HCT116 (cell line): ENCODE results near the gene RABL3. TPM values are rescaled to one million over a fixed set of nuclear protein-coding genes. Genes with fewer than 3 reads are reported as not detected.

Source experiments
- ATAC-seq: fragments of 200-7000 bp; cut with Tn5 transposase; 2 replicates; pipeline ENCODE4 v1.9.1; 2020; ENCODE audit warnings: mild to moderate bottlenecking, moderate library complexity
- BruUV-seq: library from RNA; stranded (reverse); fragments of 400-500 nt; replicated peaks from 2 replicates; lab custom pipeline; 2021; lab: Mats Ljungman, UMichigan
- CTCF ChIA-PET: fragments of 300-600 bp; sonication (Branson Sonifier 250); formaldehyde crosslinking; loops from one replicate; lab custom pipeline; 2021; ENCODE audit warnings: antibody characterized with exemption; lab: Charles Lee
- POLR2A ChIA-PET: fragments of 300-600, 350-600 bp; sonication (Branson Sonifier 250); formaldehyde crosslinking; loops from one replicate; lab custom pipeline; 2021; ENCODE audit warnings: antibody characterized with exemption; lab: Charles Lee
- RAD21 ChIA-PET, 2 experiments: fragments of 300-600 bp; sonication (Branson Sonifier 250); formaldehyde crosslinking; loops; one replicate each; lab custom pipeline; 2023; ENCODE audit warnings: low total read pairs in 2 of 2; ENCODE audit not compliant: uncharacterized antibody in 2 of 2, unreplicated experiment in 2 of 2, low non-redundant PET in 1 of 2; lab: Charles Lee
- DNase-seq: peaks from one replicate; pipeline ENCODE4 v3.0.0-alpha.2; 2010; ENCODE audit warnings: low read depth, low spot score
- H2AFZ ChIP-seq: fragments of 200-600 bp; shearing (Covaris generic), sonication (generic); 2 replicates; pipeline ENCODE4 v1.6.1; 2017; ENCODE audit warnings: low read depth, mixed run types, mixed read lengths, antibody characterized with exemption, low read length; ENCODE audit not compliant: poor library complexity, severe bottlenecking
- H3K27ac ChIP-seq: 2 replicates; pipeline ENCODE4 v1.5.1; 2012; ENCODE audit warnings: low read depth, low read length
- H3K27me3 ChIP-seq: fragments of 200-600 bp; sonication (generic); 2 replicates; pipeline ENCODE4 v1.6.1; 2016; ENCODE audit warnings: mixed run types, low read length, mixed read lengths; ENCODE audit not compliant: insufficient read depth
- H3K36me3 ChIP-seq, 2 experiments: fragments of 200-500 bp in 1 of 2; fragments of 200-600 bp in 1 of 2; sonication (Bioruptor generic) in 1 of 2; sonication (generic) in 1 of 2; 2 replicates each; pipeline versions ENCODE4 v1.5.1 to v1.6.1; 2014 to 2016; ENCODE audit warnings: low read length in 2 of 2, inconsistent platforms in 1 of 2, mixed read lengths in 1 of 2, mixed run types in 1 of 2; ENCODE audit not compliant: insufficient read depth in 2 of 2, control insufficient read depth in 1 of 2
- H3K4me1 ChIP-seq, 2 experiments: fragments of 200-600 bp in 1 of 2; sonication (generic) in 1 of 2; 2 replicates each; pipeline versions ENCODE4 v1.5.1 to v1.6.1; 2012 to 2017; ENCODE audit warnings: low read length in 2 of 2, inconsistent platforms in 1 of 2, mild to moderate bottlenecking in 1 of 2, mixed read lengths in 1 of 2, mixed run types in 1 of 2, moderate library complexity in 1 of 2; ENCODE audit not compliant: insufficient read depth in 2 of 2, control insufficient read depth in 1 of 2
- H3K4me2 ChIP-seq: fragments of 200-600 bp; sonication (generic); 2 replicates; pipeline ENCODE4 v1.6.1; 2017; ENCODE audit warnings: mixed run types, low read length, mixed read lengths
- H3K4me3 ChIP-seq, 2 experiments: fragments of 200-600 bp in 1 of 2; sonication (generic) in 1 of 2; replicated peaks in 1 of 2; 2 replicates each; pipeline ENCODE4 v1.5.1; 2011 to 2016; ENCODE audit warnings: low read length in 2 of 2, control low read depth in 1 of 2, low read depth in 1 of 2, mild to moderate bottlenecking in 1 of 2, mixed read lengths in 1 of 2, mixed run types in 1 of 2
- H3K79me2 ChIP-seq: fragments of 200-600 bp; sonication (generic); 2 replicates; pipeline ENCODE4 v1.6.1; 2017; ENCODE audit warnings: mild to moderate bottlenecking, mixed run types, low read length, moderate library complexity, mixed read lengths; ENCODE audit not compliant: insufficient read depth
- H3K9ac ChIP-seq: fragments of 200-600 bp; sonication (generic); 2 replicates; pipeline ENCODE4 v1.6.1; 2016; ENCODE audit warnings: low read length, mixed read lengths
- H3K9me2 ChIP-seq: fragments of 200-600 bp; sonication (generic), shearing (Covaris generic); 2 replicates; pipeline ENCODE4 v1.6.1; 2017; ENCODE audit warnings: mixed run types, mild to moderate bottlenecking, moderate library complexity; ENCODE audit not compliant: insufficient read depth
- H3K9me3 ChIP-seq, 2 experiments: fragments of 200-500 bp in 1 of 2; fragments of 200-600 bp in 1 of 2; sonication (Bioruptor generic) in 1 of 2; sonication (generic) in 1 of 2; 2 replicates each; pipeline ENCODE4 v1.6.1; 2014 to 2017; ENCODE audit warnings: low read length in 2 of 2, mixed read lengths in 2 of 2, inconsistent platforms in 1 of 2, low read depth in 1 of 2, mild to moderate bottlenecking in 1 of 2, mixed run types in 1 of 2, moderate library complexity in 1 of 2; ENCODE audit not compliant: control insufficient read depth in 1 of 2, insufficient read depth in 1 of 2
- H4K20me1 ChIP-seq: fragments of 200-600 bp; sonication (generic), shearing (Covaris generic); 2 replicates; pipeline ENCODE4 v1.6.1; 2017; ENCODE audit warnings: mixed run types, mild to moderate bottlenecking, moderate library complexity; ENCODE audit not compliant: insufficient read depth
- CBX3 ChIP-seq: IDR thresholded peaks from 2 replicates; pipeline ENCODE4 v1.6.1; 2012; ENCODE audit warnings: low read depth
- CEBPB ChIP-seq: IDR thresholded peaks from 2 replicates; pipeline ENCODE4 v1.6.1; 2012; ENCODE audit warnings: low read depth
- EGR1 ChIP-seq: IDR thresholded peaks from 2 replicates; pipeline ENCODE4 v1.6.1; 2012; ENCODE audit warnings: low read depth
- JUND ChIP-seq: IDR thresholded peaks from 2 replicates; pipeline ENCODE4 v1.6.1; 2012
- POLR2A ChIP-seq: IDR thresholded peaks from 2 replicates; pipeline ENCODE4 v1.7.0; 2011; ENCODE audit warnings: borderline replicate concordance; ENCODE audit not compliant: insufficient read depth, insufficient read length; ENCODE audit errors: extremely low read depth
- POLR2AphosphoS5 ChIP-seq: IDR thresholded peaks from 2 replicates; pipeline ENCODE4 v1.6.1; 2011; ENCODE audit warnings: mild to moderate bottlenecking, low read depth, low read length, moderate library complexity
- SIN3A ChIP-seq: IDR thresholded peaks from 2 replicates; pipeline ENCODE4 v1.6.1; 2012; ENCODE audit warnings: low read depth
- SP1 ChIP-seq: IDR thresholded peaks from 2 replicates; pipeline ENCODE4 v1.6.1; 2012; ENCODE audit warnings: low read depth
- SRF ChIP-seq: IDR thresholded peaks from 2 replicates; pipeline ENCODE4 v1.6.1; 2012; ENCODE audit warnings: low read depth
- TCF7L2 ChIP-seq: IDR thresholded peaks from 2 replicates; pipeline ENCODE4 v1.7.0; 2011; ENCODE audit warnings: borderline replicate concordance, inconsistent platforms; ENCODE audit not compliant: insufficient read depth, insufficient read length; ENCODE audit errors: extremely low read depth
- YY1 ChIP-seq: IDR thresholded peaks from 2 replicates; pipeline ENCODE4 v1.6.1; 2011; ENCODE audit warnings: low read length, low read depth, moderate library complexity, mild to moderate bottlenecking; ENCODE audit not compliant: insufficient replicate concordance; ENCODE audit errors: extremely low read depth
- ZFX ChIP-seq: fragments of 450-650 bp; IDR thresholded peaks from 2 replicates; pipeline ENCODE4 v1.6.1; 2017
- ZNF274 ChIP-seq: fragments of 200-500 bp; sonication (Bioruptor generic); IDR thresholded peaks from 2 replicates; pipeline ENCODE4 v1.6.1; 2014; ENCODE audit warnings: mild to moderate bottlenecking, low read depth, low read length, inconsistent platforms
- intact Hi-C: fragments of 100-400 bp; cut with micrococcal nuclease; formaldehyde crosslinking; loops from 2 replicates; pipeline ENCODE4 v1.10.0; 2022
- total RNA-seq: library from RNA; stranded (reverse); gene quantifications from one replicate; pipeline ENCODE4 v1.2.1, GENCODE V29; 2021; ENCODE audit not compliant: unreplicated experiment
- TF ChIP-seq, protein P1 (sequence below): IDR thresholded peaks from 2 replicates; pipeline ENCODE4 v1.6.1; 2011; ENCODE audit warnings: mild to moderate bottlenecking, low read length, moderate library complexity; ENCODE audit not compliant: insufficient replicate concordance; ENCODE audit errors: extremely low read depth
- TF ChIP-seq, protein P2 (sequence below): IDR thresholded peaks from 2 replicates; pipeline ENCODE4 v1.6.1; 2012; ENCODE audit warnings: low read depth
- TF ChIP-seq, protein P3 (sequence below): IDR thresholded peaks from 2 replicates; pipeline ENCODE4 v1.6.1; 2012

The RABL3 gene
- total RNA-seq, 1 experiment from 2014 or later = 23.8 TPM

DNA sequence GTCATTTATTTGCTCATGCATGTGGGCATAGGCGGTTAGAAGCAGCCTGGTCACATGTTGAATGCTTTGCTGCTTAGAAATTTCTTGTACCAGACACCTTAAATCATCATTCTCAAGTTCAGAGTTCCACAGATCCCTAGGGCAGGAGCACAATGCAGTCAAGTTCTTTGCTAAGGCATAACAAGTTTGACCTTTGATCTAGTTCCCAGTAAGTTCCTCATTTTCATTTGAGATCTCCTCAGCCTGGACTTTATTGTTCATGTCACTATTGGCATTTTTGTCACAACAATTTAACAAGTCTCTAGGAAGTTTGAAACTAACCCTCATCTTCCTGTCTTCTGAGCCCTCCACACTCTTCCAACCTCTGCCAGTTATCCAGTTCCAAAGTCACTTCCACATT is 83.0 kb downstream of the RABL3 start:
- Histone ChIP-seq H3K4me3 (no peak overlapping the region), H3K4me2 (no peak overlapping the region), H4K20me1 (no peaks in the 10 kb centered on the region), H3K9me3 (no peaks in the 10 kb centered on the region), H3K79me2 (no peaks in the 10 kb centered on the region), H3K27ac (no peak overlapping the region), H3K9me2 (no peaks in the 10 kb centered on the region), H3K4me1 (no peaks in the 10 kb centered on the region), H3K9ac (no peak overlapping the region), H3K36me3 (no peaks in the 10 kb centered on the region), H2AFZ (no peak overlapping the region), H3K27me3 (no peaks in the 10 kb centered on the region)
- intact Hi-C loops = no loop called here
- POLR2A ChIA-PET = no interaction called here
- ATAC-seq (no peak), DNase-seq (no peak)
- no peak for TF ChIP-seq POLR2AphosphoS5
- no peak for TF ChIP-seq JUND
- no peak for TF ChIP-seq ZFX
- TF ChIP-seq YY1 = no peak
- CTCF ChIA-PET = no interaction called here
- RAD21 ChIA-PET = no interaction called here
- no TSS peak for BruUV-seq

DNA sequence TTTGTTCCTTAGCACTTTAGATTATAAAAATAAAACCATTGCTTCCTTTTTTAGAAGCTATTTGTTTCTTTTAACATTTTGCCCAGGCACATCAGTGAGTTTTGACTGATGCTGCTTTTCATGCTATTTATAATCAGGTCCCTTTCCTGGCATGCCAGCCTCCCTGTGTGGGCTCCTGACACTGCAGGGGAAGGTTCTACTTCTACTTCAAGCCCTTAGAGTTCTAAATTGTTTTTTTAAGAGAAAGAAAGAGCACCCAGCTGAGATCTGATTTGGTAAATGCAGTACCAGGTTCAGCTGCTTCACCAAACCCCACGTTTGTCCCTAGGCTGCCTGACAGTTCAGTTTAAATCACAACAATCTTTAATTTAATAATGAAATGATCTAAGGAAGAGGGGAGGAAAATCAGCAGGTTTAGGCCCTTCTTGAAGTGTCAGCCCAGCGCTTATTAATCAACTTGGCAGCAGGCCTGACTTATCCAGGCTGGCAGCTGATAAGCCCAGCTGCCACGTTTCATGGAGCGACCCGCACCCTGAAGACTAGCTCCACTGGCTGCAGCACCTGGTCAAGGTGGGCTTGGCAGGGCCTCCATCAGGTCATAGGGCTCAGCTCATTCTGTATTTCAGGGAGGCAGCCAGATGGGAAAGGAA is 89.3 kb downstream of the RABL3 start:
- ATAC-seq = no peak
- DNase-seq = no peak
- Histone ChIP-seq H3K79me2 (no peaks in the 10 kb centered on the region), H4K20me1 (no peaks in the 10 kb centered on the region), H3K4me1 (no peaks in the 10 kb centered on the region), H3K4me2 (no peak overlapping the region), H2AFZ (no peak overlapping the region), H3K9ac (no peak overlapping the region), H3K9me2 (no peaks in the 10 kb centered on the region), H3K9me3 (no peaks in the 10 kb centered on the region), H3K27me3 (no peaks in the 10 kb centered on the region), H3K27ac (no peak overlapping the region), H3K4me3 (no peak overlapping the region), H3K36me3 (no peaks in the 10 kb centered on the region)
- RAD21 ChIA-PET = no interaction called here
- intact Hi-C loops = no loop called here
- CTCF ChIA-PET = no interaction called here
- POLR2A ChIA-PET = no interaction called here
- no TSS peak for BruUV-seq
- TF ChIP-seq SP1 (no peak), CBX3 (no peak), POLR2A (no peak), SIN3A (no peak), SRF (no peak), CEBPB (no peak), ZNF274 (no peak), EGR1 (no peak), JUND (no peak), TCF7L2 (no peak), YY1 (no peak)
- TF ChIP-seq, protein P1, sequence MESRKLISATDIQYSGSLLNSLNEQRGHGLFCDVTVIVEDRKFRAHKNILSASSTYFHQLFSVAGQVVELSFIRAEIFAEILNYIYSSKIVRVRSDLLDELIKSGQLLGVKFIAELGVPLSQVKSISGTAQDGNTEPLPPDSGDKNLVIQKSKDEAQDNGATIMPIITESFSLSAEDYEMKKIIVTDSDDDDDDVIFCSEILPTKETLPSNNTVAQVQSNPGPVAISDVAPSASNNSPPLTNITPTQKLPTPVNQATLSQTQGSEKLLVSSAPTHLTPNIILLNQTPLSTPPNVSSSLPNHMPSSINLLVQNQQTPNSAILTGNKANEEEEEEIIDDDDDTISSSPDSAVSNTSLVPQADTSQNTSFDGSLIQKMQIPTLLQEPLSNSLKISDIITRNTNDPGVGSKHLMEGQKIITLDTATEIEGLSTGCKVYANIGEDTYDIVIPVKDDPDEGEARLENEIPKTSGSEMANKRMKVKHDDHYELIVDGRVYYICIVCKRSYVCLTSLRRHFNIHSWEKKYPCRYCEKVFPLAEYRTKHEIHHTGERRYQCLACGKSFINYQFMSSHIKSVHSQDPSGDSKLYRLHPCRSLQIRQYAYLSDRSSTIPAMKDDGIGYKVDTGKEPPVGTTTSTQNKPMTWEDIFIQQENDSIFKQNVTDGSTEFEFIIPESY = no peak
- TF ChIP-seq, protein P2, sequence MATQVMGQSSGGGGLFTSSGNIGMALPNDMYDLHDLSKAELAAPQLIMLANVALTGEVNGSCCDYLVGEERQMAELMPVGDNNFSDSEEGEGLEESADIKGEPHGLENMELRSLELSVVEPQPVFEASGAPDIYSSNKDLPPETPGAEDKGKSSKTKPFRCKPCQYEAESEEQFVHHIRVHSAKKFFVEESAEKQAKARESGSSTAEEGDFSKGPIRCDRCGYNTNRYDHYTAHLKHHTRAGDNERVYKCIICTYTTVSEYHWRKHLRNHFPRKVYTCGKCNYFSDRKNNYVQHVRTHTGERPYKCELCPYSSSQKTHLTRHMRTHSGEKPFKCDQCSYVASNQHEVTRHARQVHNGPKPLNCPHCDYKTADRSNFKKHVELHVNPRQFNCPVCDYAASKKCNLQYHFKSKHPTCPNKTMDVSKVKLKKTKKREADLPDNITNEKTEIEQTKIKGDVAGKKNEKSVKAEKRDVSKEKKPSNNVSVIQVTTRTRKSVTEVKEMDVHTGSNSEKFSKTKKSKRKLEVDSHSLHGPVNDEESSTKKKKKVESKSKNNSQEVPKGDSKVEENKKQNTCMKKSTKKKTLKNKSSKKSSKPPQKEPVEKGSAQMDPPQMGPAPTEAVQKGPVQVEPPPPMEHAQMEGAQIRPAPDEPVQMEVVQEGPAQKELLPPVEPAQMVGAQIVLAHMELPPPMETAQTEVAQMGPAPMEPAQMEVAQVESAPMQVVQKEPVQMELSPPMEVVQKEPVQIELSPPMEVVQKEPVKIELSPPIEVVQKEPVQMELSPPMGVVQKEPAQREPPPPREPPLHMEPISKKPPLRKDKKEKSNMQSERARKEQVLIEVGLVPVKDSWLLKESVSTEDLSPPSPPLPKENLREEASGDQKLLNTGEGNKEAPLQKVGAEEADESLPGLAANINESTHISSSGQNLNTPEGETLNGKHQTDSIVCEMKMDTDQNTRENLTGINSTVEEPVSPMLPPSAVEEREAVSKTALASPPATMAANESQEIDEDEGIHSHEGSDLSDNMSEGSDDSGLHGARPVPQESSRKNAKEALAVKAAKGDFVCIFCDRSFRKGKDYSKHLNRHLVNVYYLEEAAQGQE = no peak
- TF ChIP-seq, protein P3, sequence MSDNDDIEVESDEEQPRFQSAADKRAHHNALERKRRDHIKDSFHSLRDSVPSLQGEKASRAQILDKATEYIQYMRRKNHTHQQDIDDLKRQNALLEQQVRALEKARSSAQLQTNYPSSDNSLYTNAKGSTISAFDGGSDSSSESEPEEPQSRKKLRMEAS = no peak
